GM18858 (cell line): ENCODE data around the gene MYLK.
A peak's percentile ranks its signal among the peaks of the same experiment; 100 is the strongest.

Source experiments
- ATAC-seq: cut with Tn5 transposase; IDR thresholded peaks from one replicate; pipeline ENCODE4 v1.9.1; 2021; ENCODE audit not compliant: unreplicated experiment

Gene MYLK

GRCh38 chr3:123653221-123653682, 230.9 kb downstream of the MYLK start:
- ATAC-seq, result no peak

GRCh38 chr3:123652342-123652984, 231.7 kb downstream of the MYLK start:
- ATAC-seq, result no peak

DNA sequence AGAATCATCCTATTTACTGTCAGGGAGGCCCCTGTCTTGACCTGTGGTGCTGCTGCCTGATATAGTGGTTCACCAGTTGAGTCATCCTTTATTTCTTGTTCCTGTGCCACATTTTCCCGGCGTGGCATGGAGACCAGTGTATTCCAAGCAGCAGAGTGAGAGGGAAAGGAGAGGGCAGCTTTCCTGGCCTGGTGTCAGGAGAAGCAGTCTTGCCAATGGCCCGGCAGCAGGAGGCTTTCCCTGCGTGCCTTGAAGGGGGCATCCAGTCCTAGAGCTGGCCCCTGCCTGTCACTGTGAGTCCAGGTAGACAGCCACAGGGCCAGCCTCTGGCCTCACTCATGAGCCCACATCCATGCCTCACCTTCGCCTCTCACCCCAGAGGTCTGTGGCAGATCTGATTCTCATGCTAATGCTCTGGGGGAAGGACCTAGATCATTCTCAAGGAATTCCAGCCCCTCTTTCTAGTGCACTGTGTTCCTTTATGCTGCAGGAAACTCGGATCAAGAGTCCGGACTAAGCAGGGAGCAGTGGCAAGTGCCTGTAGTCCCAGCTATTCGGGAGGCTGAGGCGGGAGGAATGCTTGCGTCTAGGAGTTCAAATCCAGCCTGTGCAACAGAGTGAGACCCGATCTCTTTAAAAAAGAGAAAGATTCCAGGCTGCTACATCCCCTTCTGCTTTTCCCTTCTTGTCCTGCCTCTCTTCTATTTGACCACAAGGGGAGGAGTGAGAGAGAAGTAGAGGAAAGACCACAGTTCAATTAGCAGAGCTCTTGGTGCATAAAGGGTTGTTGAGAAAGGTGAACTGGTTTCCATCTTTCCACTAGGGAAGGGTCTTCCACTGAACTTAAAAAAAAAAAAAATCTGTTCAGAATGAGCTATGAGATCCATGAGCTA, 232.4 kb downstream of the MYLK start:
- no peak for ATAC-seq

DNA sequence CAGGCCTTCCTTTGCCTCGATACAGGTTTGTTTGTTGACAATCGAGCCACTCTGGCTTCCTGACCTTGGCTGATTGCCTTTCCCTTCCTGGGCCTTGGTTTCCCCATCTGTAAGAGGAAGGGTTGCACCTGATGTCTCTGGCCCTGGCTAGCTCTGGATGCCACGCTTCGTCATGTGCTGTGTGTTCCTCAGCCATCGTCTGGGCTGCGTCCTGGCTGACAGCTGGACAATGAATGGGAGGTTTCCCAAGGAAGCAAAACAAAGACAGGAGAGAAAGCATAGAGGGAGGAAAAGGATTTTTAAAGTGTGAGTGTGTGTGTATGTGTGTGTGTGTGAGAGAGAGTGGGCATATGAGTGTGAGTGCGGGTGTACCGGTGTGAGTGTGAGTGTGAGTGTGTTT, 234.0 kb downstream of the MYLK start:
- no peak for ATAC-seq

DNA sequence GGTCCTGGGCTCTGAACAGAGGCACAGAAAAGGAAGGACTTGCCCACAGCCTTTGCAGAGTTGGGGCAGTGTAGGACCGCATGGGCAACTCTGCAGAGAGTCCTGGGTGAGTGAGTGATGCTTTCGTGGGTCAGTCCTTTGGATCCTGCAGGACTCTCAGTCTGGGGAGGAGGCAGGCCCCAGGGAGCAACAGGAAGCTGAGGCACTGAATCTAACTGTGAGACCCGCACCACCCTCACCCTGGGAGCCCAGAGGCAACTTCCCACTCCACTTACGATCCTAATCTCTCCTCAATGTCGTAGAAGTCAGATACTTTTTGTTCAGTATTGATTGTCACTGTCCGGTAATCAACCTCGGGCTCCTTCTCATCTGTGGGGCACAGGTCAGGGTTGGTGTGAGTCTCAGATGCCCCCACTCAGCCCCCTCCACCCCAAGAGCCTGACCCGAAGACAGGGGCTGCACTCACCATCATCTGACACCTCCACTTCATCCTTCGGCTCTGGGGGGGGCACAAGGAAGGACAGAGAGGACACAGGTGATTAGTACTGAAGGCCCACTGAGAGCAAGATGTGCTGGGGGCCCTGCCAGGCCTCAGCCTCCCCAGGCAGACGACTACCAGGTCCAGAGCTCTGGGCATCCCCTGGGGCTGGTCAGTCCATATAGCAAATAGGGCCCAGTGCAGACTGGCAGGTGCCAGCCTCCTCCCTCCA, 235.3 kb downstream of the MYLK start:
- ATAC-seq, result no peak

DNA sequence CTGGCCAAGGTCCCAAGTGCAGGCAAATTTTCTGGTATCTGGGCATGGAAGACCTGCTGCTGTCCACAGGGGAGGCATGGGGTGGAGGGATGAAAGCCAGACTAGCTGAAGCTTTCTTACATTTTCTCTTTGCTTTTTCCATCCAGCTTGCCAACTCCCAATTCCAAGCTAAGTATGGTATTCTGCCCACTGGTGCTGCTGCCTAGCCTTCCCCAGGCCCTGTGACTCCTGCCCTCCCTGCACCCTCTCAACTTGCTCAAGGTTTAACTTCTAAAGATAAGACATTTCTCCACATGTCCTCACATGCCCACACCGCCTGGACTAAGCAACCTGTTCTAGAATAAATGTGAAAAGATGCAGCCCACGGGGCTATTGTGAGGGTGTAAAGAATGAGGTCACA, 239.8 kb downstream of the MYLK start:
- ATAC-seq, result no peak

DNA sequence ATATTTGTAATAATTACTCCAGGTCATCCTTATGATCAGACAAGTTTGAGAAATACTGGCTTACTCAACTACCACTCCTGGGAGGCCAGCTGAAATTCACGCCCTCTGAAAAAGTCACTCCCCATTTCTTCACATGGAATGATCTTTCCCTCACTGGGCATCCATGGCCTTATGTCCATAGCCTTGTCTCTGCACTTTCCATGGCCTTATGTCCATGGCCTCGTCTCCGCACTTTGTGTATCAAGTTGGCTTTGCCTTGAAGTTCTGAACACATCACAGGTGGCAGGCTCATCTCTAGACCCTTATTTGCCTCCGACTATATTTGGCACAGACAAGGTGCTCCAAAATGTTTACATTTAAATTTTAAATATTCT, 241.2 kb downstream of the MYLK start:
- ATAC-seq, result no peak

- peak; percentile 69 for ATAC-seq
These were observed 241.8 kb downstream of the MYLK start for GRCh38 chr3:123642182-123642956.

GRCh38 chr3:123641505-123641904, 242.6 kb downstream of the MYLK start:
- no peak for ATAC-seq

- no peak for ATAC-seq
These were observed 243.2 kb downstream of the MYLK start for GRCh38 chr3:123640740-123641462.

GRCh38 chr3:123640311-123640710, 243.8 kb downstream of the MYLK start:
- no peak for ATAC-seq

DNA sequence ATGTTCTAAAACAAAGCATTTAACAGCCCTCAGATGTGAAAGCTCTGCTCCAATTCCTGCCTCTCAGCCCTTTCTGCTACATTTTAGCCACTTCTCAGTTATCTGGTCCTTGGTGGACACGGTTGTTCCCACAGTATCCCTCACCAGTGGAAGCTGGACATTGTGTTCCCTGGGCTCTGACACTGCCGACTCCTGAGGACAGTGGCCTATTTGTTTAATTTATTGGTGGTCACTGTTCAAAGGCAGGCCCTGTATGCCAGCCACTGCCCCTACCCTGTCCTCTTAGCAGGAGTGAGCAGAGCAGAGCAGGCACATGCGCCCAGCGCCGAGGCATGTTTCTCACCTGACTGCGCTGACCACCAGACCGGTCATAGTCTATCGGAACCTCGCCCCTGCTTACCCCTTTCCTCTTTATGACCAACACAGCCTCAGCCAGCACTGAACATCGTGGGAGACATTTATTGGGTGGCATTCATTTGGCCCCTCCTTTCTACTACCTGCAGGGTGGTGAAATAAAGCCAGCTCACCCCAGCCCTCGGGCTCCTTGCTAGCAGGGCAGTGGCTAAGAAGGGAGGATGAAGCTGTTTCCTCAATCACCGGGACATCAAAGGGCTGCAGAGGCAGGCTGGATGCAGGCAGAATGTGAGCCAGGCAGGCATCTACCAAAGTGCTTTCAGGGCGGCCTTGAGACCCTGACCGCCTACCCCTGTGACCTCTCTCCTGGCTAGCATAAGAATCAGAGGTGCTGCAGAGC, 245.0 kb downstream of the MYLK start:
- ATAC-seq, result no peak

DNA sequence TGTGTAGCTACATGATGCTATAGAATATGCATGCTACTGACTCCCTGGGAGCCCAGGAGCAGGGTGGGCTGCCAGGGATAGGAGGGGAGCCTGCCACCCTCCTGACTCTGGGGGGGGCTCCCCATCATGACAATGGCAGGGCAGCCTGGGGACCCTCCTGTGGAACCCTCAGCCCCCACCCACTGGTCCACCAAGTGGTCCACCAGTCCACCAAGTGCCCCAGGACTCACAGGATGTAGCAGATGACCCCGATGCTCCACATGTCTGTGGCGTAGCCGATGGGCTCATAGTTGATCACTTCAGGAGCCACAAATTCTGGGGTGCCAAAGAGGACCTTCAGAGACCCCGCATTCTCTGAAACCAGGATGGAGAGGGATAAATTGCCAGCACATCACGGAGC, 246.3 kb downstream of the MYLK start:
- ATAC-seq, result no peak

GRCh38 chr3:123637131-123637530, 247.0 kb downstream of the MYLK start:
- ATAC-seq, result no peak

- no peak for ATAC-seq
These were observed 247.7 kb downstream of the MYLK start for GRCh38 chr3:123636431-123636841.

- ATAC-seq, result no peak
These were observed 248.4 kb downstream of the MYLK start for GRCh38 chr3:123635717-123636116.

DNA sequence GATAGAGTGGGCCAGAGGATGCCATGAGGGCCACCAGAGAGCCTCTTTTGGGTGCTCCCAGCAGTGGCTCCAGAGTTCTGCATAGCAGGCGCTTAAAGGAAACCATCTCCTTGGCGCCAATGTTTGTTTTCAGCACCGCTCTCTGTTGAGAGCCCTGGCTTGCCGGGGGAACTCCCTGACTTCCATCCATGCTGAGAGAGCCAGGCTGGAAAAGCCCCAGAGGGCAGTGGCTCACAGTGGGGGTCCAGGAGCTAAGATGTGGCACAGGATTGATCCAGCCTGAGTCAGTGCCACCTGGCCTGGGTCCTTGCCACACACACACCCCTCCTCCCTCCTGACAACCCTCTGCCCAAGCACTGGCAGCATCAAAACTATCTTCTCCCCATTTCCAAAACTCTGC, 248.9 kb downstream of the MYLK start:
- no peak for ATAC-seq

GRCh38 chr3:123634149-123635051, 249.7 kb downstream of the MYLK start:
- ATAC-seq, result no peak

GRCh38 chr3:123633530-123633929, 250.6 kb downstream of the MYLK start:
- no peak for ATAC-seq
